ENCODE measurements around the gene MLST8.
A peak's percentile ranks its signal among the peaks of the same experiment; 100 is the strongest.

Gene MLST8

DNA sequence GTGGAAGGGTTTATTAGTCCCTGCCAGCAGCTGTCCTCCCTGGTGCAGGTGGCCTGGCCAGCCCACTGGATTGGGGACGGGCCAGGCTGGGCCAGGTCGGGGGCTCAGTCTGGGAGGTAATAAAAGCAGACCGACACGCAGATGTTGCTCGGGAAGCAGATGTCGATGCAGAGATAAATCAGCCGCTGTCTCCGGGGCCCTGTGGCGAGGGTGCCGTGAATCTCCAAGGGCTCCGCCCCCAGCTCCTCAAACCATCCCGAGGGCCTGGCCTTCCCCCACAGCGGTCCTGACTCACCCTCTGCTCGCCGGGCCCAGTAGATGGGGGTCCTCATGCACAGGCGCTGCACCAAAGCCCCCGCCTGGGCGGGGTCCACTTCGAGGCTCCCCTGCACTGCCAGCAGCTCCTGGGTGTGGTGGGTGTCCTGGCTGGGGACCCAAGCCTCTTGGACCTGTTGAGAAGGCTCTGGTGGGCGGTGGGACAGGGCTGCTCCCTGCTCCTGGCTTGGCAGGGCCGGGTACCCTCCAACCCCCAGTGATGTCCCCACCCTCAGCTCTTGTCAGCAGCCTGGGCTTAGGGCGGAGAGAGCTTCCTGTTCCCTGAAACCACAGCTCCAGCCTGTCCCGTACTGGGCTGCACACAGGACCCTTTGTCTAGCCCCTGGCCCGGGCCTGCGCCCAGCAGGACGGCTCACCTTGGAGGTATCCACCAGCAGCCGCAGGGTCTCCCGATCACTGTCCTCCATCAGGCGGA is 4.2 kb downstream of the MLST8 start:
- DNase-seq = no peak

DNA sequence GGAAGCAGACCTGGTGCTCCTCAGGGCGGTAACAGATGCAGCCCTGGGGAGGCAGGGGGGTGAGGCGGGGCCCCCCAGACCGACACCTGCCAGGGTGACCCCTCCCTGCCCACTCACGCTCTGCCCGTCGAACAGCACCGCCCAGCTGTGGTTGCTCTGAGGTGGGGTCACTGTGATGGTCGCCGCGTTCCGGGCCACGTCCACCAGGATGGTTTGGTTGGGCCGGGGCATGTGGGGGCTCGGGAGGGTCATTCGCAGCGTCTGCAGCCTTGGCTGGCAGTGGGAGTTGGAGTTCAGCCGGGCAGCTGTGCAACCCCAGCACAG is 4.7 kb downstream of the MLST8 start:
- DNase-seq = no peak

- no peak for DNase-seq
Measured at GRCh38 chr16:2210386-2211365, 5.4 kb downstream of the MLST8 start, which contains the start of gene BRICD5. TSS of gene BRICD5 (minus strand) at chr16:2210863. CDS start at chr16:2210833, 30 bp downstream.

DNA sequence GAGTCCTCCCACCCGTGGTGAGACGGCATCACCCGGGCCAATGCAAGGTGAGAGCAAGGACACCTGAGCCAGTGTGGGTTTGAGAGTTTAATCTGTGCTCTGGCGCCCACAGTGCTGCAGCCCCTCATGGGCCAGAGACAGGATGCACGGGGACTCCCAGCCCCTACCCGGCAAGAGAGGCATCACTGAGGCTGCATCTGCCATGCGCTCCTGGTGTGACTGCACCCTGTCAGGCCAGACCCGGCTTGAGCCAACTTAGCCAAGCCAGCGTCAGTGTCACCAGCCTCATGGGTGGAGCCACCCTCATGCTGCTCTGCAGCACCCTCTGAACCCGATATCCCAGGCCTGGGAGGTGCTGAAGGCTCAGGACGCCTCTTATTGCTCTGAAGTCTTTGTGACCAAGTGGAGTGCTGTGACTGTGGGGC is 6.7 kb downstream of the MLST8 start:
- DNase-seq = no peak

- DNase-seq = no peak
Measured at GRCh38 chr16:2212362-2213324, 7.4 kb downstream of the MLST8 start.

DNA sequence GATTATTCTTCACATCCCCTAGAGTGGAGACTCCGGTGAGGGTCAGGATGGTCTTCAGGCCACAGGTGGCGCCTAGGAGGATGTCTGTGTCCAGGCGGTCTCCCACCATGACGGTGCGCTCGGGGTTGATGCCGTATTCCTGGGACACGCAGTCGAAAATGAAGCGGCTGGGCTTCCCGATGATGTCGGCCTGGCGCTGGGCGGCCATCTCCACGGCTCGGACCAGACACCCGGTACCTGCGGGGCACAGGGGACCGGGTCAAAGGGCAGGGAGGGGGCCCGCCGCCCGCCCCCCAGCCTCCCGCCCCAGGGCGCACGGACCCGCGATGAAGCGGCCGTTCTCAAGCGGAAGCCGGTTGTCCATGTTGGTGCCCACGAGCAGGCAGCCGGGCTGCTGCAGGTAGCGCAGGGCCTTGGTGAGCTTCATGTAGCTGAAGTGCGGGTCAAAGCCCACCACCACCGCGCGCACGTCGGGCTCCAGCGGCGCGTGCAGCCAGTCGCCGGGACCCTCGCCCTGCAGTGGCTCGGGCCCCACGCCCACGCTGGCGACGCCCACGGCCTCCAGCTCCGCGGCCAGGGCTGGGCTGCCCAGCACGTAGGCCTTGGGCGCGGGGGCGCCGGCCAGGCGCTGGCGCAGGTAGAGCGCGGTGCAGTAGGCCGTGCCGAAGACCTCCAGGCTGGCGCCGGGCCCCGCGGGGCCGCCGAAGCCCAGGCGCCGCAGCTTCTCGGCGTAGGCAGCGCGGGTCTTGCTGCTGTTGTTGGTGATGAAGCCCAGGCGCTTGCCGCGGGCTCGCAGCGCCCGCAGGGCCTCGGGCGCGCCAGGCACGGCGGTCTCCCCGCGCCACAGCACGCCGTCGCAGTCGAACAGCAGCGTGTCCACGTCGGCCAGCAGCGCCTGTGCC is 8.8 kb downstream of the MLST8 start:
- no peak for DNase-seq

DNA sequence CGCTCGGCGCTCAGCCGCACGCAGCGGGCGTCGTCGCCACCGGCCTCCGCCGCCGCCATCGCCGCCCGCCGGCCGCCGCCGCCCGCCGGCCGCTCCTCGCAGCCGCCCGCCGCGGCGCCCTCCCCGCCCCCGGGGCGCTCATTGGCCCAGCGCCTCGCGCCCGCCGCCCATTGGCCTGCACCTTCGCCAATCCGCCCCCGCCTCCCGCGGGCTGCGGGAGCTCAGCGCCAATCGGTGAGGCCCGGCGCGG is 9.4 kb downstream of the MLST8 start, which contains the start of gene PGP:
Gene PGP, minus strand, starts transcription at position 122 of the 250 bp plus-strand sequence. Its CDS starts 63 bp downstream, at position 59.
- no peak for DNase-seq

DNA sequence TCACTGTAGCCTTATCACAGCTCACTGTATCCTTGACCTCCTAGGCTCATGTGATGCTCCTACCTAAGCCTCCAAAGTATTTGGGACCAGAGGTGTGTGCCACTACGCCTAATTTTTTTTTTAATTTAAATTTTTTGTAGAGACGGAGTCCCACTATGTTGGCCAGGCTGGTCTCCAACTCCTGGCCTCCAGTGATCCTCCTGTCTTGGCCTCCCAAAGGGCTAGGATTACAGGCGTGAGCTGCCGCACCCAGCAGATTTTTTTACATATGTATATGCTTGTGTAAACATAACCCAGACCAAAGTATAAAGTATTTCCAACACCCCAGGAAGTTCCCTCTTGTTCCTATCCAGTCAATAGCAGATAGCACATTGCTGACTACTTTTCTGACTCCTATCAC is 11.1 kb downstream of the MLST8 start:
- no peak for DNase-seq

DNA sequence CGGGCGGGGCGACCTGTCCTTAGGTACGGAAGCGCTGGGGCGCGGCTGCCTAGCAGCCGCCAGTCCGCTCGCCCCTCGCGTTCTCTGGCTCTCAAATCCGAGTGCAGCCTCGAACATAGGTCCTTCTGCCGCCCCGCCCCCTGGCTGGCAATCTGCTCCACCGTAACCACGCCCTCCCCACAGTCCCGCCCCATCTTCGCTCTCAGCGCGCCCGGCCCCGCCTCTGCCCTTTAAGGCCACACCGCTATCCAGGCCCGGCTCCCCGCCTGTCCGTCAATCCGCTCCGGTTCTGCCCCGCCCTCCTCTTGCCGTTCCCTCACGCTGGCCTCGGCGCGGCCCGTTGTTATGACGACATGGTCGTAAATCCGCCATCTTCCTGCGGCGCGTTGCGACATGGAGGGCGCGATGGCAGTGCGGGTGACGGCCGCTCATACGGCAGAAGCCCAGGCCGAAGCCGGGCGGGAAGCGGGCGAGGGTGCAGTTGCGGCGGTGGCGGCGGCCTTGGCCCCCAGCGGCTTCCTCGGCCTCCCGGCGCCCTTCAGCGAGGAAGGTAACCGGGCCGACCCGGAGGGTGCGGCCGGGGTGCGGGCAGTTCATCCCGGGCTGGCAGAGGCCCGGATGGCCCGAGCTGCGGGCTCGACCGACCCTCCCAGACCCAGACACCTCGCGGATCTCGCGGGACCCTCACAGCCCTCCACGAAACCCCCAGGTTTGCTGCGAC is 18.1 kb downstream of the MLST8 start, which contains the start of gene E4F1:
Gene E4F1, plus strand, starts transcription at position 371 of the 721 bp plus-strand sequence. Its CDS starts 23 bp downstream, at position 394.
- DNase-seq = peak; percentile 100

- peak; percentile 33 for DNase-seq
Measured at GRCh38 chr16:2223942-2224486, 18.8 kb downstream of the MLST8 start.

GRCh38 chr16:2226245-2226793 is 21.1 kb downstream of the MLST8 start:
- no peak for DNase-seq

- no peak for DNase-seq
Measured at GRCh38 chr16:2226918-2227317, 21.7 kb downstream of the MLST8 start.

DNA sequence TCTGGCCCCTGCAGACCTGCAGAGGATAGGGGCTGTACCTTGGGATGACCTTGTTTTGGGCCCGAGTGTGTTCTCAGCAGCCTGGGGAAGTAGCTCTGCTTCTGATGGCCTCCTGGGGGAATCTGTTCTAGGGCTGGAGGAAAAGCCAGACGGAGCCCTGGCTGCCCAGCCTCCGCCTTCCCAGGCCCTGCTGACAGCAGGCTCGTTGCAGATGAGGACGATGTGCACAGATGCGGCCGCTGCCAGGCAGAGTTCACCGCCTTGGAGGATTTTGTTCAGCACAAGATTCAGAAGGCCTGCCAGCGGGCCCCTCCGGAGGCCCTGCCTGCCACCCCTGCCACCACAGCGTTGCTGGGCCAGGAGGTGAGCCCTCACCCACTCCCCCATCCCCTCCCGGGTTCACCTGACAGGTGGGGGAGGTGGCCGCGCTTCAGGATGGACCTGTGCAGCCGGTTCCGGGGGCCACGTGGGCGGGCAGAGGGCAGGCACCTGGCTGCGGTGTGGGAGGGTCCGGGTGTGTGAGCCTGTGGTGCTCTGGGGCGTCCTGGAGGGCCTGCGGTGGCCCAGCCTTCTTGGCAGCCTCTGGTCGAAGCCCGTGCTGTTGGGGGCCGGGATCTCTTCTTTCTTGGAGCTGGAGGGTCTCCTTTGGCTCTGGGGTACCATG is 23.0 kb downstream of the MLST8 start:
- DNase-seq = no peak

GRCh38 chr16:2229091-2229490 is 23.8 kb downstream of the MLST8 start:
- no peak for DNase-seq

DNA sequence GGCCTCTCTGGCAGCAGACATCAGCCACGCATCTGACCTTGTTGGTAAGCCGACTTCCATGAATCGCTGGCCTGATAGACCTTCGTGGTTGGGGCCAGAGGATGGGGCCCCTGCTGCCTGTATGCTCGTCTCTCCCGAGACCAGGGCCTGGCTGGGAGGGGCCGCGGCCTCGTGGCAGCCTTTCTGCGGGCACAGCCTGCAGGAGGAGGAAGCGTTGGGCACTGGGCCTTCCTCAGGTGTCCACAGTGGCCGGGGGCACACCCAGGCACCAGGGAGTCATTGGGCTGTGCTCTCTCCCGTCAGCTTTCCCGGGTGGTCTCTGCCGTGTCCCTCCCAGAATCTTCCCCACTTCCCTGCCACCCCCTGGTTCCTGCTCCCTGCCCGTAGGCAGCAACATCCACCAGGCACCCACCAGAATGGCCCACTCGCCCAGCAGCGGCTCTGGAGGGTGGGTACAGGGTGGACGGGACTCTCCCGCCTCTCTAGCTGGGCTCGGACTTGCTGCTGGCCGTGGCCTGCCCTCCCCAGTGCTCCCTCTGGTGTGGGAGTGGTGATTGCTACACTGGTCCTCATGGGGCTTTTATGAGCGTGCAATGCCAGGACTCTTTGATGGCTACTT is 24.5 kb downstream of the MLST8 start:
- no peak for DNase-seq

GRCh38 chr16:2230376-2230775 is 25.1 kb downstream of the MLST8 start:
- DNase-seq = no peak

DNA sequence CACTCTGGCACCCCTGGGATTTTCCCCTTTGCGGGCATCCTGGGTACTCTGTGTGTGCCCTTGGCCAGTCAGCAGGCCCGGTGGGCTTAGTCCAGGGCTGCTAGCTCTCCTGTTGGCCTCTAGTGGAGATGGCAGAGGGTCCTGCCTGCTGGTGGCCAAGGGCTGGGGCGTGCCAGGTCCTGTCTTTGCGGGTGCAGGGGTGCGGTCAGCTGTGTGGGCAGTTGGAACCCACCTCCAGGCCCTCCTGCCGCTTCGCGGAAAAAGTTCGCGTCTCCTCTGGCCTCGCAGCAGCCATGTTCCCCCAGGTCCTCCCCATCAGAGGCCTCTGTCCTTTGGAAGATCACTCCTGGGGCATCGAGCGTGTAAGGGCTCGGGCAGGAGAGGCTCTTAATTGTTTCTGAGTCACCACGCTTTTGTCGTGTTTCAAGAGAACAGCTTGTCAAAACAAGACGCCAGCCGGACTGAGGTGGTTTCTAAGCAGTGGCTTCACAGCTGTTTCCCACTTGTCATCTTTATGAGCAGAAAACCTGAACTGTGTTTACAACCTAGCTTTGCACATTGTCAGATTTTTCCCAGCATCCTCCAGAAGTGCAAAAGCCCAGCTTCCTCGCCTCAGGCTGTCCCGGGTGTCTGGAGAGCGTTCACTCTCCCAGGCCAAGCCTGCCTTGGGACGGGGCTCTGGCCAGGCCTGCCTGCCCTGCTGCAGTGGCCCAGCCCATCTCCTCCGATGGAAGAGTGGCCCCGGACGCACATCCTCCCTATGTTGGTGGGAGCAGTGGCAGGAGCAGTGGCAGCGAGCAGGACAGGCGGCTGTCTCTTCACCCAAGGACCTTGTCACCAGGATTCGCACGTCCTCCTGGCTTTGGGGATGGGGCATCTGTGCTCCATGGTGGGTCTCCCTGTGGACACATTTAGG is 26.0 kb downstream of the MLST8 start:
- DNase-seq = no peak
